Measurements from ENCODE around the gene IFITM5. TPM values are rescaled to one million over a fixed set of nuclear protein-coding genes. Genes with fewer than 3 reads are reported as not detected.

The IFITM5 gene
- total RNA-seq, 2 donors from 2014 or later, result not detected

DNA sequence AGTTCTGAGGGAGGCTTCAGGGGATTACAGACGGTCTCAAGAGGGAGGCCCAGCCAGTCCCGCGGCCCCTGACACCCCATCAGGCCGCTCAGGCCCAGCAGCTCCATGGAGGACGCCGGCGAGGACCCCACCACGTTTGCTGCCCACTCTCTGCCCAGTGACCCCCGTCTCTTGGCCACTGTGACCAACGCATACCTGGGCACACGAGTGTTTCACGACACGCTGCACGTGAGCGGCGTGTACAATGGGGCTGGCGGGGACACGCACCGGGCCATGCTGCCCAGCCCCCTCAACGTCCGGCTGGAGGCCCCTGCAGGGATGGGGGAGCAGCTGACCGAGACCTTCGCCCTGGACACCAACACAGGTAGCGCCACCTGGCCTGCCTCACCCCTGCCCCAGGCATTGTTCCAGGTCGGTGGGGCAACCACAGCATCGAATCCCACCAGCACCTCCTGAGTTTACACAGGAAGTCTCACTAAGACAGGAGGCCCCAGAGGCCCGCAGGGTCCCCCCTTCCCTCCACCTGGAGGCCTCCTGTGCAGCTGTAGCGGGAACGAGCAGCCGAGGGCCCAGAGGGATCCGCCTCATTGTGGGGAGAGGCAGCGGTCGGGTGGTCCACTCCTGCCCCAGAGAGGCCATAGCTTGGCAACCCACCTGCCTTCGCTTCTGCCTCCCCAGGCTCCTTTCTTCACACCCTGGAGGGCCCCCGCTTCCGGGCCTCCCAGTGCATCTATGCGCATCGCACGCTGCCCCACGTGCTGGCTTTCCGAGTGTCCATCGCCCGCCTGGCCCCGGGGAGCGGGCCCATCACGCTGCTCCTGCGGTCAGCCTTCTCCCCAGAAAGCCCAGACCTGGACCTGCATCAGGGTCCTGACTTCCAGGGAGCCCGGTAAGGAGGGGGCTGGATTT is 9.4 kb downstream of the IFITM5 start:
- WGBS, 2 experiments (ENCODE audit: insufficient coverage in 1 of 2, insufficient read length in 1 of 2), result 91 to 94% methylated on average over 22 to 48 of the region's 48 CpGs
- H3K27me3 ChIP-seq (ENCODE audit: control insufficient read depth, insufficient read depth, low read length, poor library complexity, severe bottlenecking), result peaks cover 17% of the 10 kb centered on the region
- H3K27ac Mint-ChIP-seq, result no peak overlapping the region

DNA sequence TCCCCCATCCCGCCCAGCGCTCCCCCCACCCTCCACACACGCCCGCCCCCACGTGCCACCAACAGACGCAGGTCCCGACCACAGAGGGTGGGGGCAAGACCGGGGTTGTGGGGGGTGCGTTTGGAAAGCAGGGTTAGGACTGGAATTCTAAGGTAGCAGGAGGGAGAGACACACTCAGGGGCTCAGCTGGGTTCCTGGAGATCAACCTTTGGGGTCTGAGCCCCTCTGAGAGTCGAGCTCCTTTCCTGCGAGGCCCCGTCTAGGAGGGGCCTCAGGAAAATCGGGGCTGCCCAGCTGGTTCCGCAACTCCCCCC is 10.0 kb downstream of the IFITM5 start:
- peaks cover 6% of the 10 kb centered on the region for H3K36me3 ChIP-seq (ENCODE audit: control insufficient read depth, insufficient read depth, low read length)
- H3K27me3 Mint-ChIP-seq (ENCODE audit: insufficient read depth), result peaks cover 23% of the 10 kb centered on the region
- no peaks in the 10 kb centered on the region for H3K4me1 ChIP-seq (ENCODE audit: control insufficient read depth, insufficient read depth, low read length)
- no peak for DNase-seq
- TF ChIP-seq CTCF (conservative IDR thresholded peaks at IDR 0.05), result no peak
- peaks cover 17% of the 10 kb centered on the region for H3K27me3 ChIP-seq (ENCODE audit: control insufficient read depth, insufficient read depth, low read length, poor library complexity, severe bottlenecking)
- no peak overlapping the region for H3K27ac Mint-ChIP-seq
- peak overlapping the region; percentile 3 for H3K9ac ChIP-seq (ENCODE audit: extremely low read depth, low read length, poor library complexity, severe bottlenecking)
- peaks cover 15% of the 10 kb centered on the region for H3K4me1 Mint-ChIP-seq
- peak overlapping the region; percentile 63 for H3K4me3 Mint-ChIP-seq
- peaks cover 15% of the 10 kb centered on the region for H3K36me3 Mint-ChIP-seq (ENCODE audit: low read depth)
- 52 to 82% methylated on average over 6 to 10 of the region's 14 CpGs for WGBS, 2 experiments (ENCODE audit: insufficient coverage in 1 of 2, insufficient read length in 1 of 2)
- no peaks in the 10 kb centered on the region for H3K9me3 ChIP-seq (ENCODE audit: control insufficient read depth, low read length)
- no peaks in the 10 kb centered on the region for H3K9me3 Mint-ChIP-seq
- H3K27ac ChIP-seq (ENCODE audit: low read depth, low read length), result no peak overlapping the region
- H3K4me3 ChIP-seq (ENCODE audit: low read length), result peak overlapping the region; percentile 79

More for the DNA sequence above, 9.4 kb downstream of the IFITM5 start:
- H3K4me1 Mint-ChIP-seq, result peaks cover 15% of the 10 kb centered on the region
- peak; percentile 55 for DNase-seq
- Histone ChIP-seq H3K9me3 (ENCODE audit: control insufficient read depth, low read length) (no peaks in the 10 kb centered on the region), H3K27ac (ENCODE audit: low read depth, low read length) (no peak overlapping the region), H3K9ac (ENCODE audit: extremely low read depth, low read length, poor library complexity, severe bottlenecking) (peak overlapping the region; percentile 3), H3K36me3 (ENCODE audit: control insufficient read depth, insufficient read depth, low read length) (peaks cover 6% of the 10 kb centered on the region), H3K4me1 (ENCODE audit: control insufficient read depth, insufficient read depth, low read length) (no peaks in the 10 kb centered on the region), H3K4me3 (ENCODE audit: low read length) (peak overlapping the region; percentile 79)
- peaks cover 15% of the 10 kb centered on the region for H3K36me3 Mint-ChIP-seq (ENCODE audit: low read depth)
- peak overlapping the region; percentile 63 for H3K4me3 Mint-ChIP-seq
- H3K9me3 Mint-ChIP-seq, result no peaks in the 10 kb centered on the region
- no peak for TF ChIP-seq CTCF (conservative IDR thresholded peaks at IDR 0.05)
- peaks cover 22% of the 10 kb centered on the region for H3K27me3 Mint-ChIP-seq (ENCODE audit: insufficient read depth)

DNA sequence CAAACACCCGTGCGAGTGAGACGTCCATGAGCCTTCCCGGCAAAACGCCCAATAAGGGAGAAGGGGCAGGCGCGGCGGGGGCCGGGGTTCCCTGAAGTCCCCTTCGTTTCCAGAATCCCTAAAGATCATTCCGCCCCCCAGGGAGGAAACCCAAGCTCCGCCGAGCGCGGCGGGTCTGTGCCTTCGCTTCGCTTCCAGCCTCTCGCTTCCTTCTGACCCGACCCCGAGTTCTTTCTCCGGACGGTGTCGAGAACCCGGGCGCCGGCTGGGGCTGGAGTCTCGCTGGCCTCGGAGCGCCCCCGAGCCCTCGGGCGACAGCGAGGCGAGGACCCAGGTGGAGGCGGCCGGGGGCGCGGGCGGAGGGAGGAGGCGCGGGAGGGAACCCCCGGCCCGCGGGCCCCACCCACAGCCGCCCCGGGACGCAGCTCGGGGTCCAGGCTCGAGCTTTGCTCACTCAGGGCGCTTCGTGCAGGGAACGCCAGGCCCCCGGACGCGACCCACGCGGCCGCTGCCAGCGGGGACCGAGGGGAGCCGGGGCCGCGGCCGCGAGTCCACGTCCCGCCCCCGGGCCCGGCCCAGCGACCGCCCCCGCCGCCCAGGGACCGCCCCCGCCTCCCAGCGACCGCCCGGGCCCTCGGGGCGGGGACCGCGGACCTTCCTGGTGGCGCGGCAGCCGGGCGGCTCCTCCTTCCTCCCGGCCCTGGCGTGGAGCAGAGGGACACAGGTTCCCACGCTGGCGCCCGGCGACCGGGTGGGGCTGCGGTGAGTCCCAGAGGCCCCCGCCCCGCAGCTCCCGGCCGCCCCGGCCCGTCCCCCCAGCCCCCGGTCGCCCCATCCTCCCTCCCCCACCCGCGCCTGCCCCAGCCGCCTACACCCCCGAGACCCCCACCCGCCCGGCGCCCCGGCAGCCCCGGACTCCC is 10.6 kb downstream of the IFITM5 start, which contains the start of gene PGGHG:
Gene PGGHG, plus strand, starts transcription at position 649 of the 920 bp plus-strand sequence. CDS start 691 bp downstream, outside the sequence.
- H3K36me3 ChIP-seq (ENCODE audit: control insufficient read depth, insufficient read depth, low read length), result peaks cover 3% of the 10 kb centered on the region
- Mint-ChIP-seq H3K9me3 (no peaks in the 10 kb centered on the region), H3K27me3 (ENCODE audit: insufficient read depth) (peaks cover 24% of the 10 kb centered on the region), H3K27ac (peak within 1 kb of the TSS; percentile 55), H3K4me3 (peak within 1 kb of the TSS; percentile 66), H3K4me1 (peaks cover 15% of the 10 kb centered on the region), H3K36me3 (ENCODE audit: low read depth) (peaks cover 15% of the 10 kb centered on the region)
- H3K4me3 ChIP-seq (ENCODE audit: low read length), result peak within 1 kb of the TSS; percentile 79
- no peak for TF ChIP-seq CTCF (conservative IDR thresholded peaks at IDR 0.05)
- WGBS, 2 experiments (ENCODE audit: insufficient coverage in 1 of 2, insufficient read length in 1 of 2), result 1% methylated on average over 28 to 95 of the region's 112 CpGs
- H3K27me3 ChIP-seq (ENCODE audit: control insufficient read depth, insufficient read depth, low read length, poor library complexity, severe bottlenecking), result peaks cover 17% of the 10 kb centered on the region
- H3K27ac ChIP-seq (ENCODE audit: low read depth, low read length), result no peak within 1 kb of the TSS
- DNase-seq, result peak; percentile 79
- H3K9me3 ChIP-seq (ENCODE audit: control insufficient read depth, low read length), result no peaks in the 10 kb centered on the region
- H3K9ac ChIP-seq (ENCODE audit: extremely low read depth, low read length, poor library complexity, severe bottlenecking), result peak within 1 kb of the TSS; percentile 30
- H3K4me1 ChIP-seq (ENCODE audit: control insufficient read depth, insufficient read depth, low read length), result no peaks in the 10 kb centered on the region
